Thyroid gland (tissue), 4 donors: Measurements from ENCODE around the gene COL23A1.

Source experiments
- POLR2A ChIP-seq, 2 donors: fragments of 450-650 bp; IDR thresholded peaks; one replicate each; pipeline ENCODE4 v1.6.1; 2017; ENCODE audit warnings: antibody characterized with exemption in 2 of 2, mild to moderate bottlenecking in 2 of 2, moderate library complexity in 1 of 2
- TF ChIP-seq, protein P1 (sequence below), 6 experiments: fragments of 200-600 bp in 3 of 6; fragments of 450-650 bp in 3 of 6; sonication (generic) in 3 of 6; IDR thresholded peaks; one replicate each; pipeline ENCODE4 v1.5.1; 2016 to 2019; ENCODE audit warnings: antibody characterized with exemption in 6 of 6, mild to moderate bottlenecking in 2 of 6, inconsistent platforms in 1 of 6, moderate library complexity in 1 of 6

GRCh38 chr5:178384816-178385495 lies 205.2 kb downstream of the COL23A1 start:
- TF ChIP-seq, protein P1, sequence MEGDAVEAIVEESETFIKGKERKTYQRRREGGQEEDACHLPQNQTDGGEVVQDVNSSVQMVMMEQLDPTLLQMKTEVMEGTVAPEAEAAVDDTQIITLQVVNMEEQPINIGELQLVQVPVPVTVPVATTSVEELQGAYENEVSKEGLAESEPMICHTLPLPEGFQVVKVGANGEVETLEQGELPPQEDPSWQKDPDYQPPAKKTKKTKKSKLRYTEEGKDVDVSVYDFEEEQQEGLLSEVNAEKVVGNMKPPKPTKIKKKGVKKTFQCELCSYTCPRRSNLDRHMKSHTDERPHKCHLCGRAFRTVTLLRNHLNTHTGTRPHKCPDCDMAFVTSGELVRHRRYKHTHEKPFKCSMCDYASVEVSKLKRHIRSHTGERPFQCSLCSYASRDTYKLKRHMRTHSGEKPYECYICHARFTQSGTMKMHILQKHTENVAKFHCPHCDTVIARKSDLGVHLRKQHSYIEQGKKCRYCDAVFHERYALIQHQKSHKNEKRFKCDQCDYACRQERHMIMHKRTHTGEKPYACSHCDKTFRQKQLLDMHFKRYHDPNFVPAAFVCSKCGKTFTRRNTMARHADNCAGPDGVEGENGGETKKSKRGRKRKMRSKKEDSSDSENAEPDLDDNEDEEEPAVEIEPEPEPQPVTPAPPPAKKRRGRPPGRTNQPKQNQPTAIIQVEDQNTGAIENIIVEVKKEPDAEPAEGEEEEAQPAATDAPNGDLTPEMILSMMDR (IDR thresholded peaks at IDR 0.05) = no peak
- no peak for TF ChIP-seq POLR2A (IDR thresholded peaks at IDR 0.05)
